ENCODE results near the gene IFNB1. TPM values are rescaled to one million over a fixed set of nuclear protein-coding genes. Genes with fewer than 3 reads are reported as not detected.

Gene IFNB1
- total RNA-seq, 1 experiment from 2014 or later: not detected

- H3K27ac ChIP-seq (ENCODE audit: insufficient read length, low read depth, low read length): no peak overlapping the region
- H3K23ac ChIP-seq (ENCODE audit: insufficient read length, low read depth, low read length): no peak overlapping the region
- H3K27me3 ChIP-seq (ENCODE audit: insufficient read depth, low read length): no peaks in the 10 kb centered on the region
- H3K4me3 Mint-ChIP-seq: no peak overlapping the region
- no peaks in the 10 kb centered on the region for H3K79me1 ChIP-seq (ENCODE audit: insufficient read depth, low read depth, low read length, poor library complexity, severe bottlenecking)
- H3K27ac Mint-ChIP-seq: no peak overlapping the region
- no peaks in the 10 kb centered on the region for H3K27me3 Mint-ChIP-seq (ENCODE audit: low read depth)
- no peaks in the 10 kb centered on the region for H3K9me3 Mint-ChIP-seq
- peaks cover 6 to 8% of the 10 kb centered on the region in 2 experiments; a peak in 3 of 4 replicates for H3K4me1 Mint-ChIP-seq
- no peak overlapping the region for H2AK5ac ChIP-seq (ENCODE audit: insufficient read length, low read length)
- H3K56ac ChIP-seq (ENCODE audit: insufficient read length, low read depth, low read length): no peak overlapping the region
- H3K14ac ChIP-seq (ENCODE audit: insufficient read depth, low read length): no peak overlapping the region
- H3T11ph ChIP-seq (ENCODE audit: low read length): no peak overlapping the region
- no peak overlapping the region for H2AFZ ChIP-seq (ENCODE audit: low read length)
- H4K91ac ChIP-seq (ENCODE audit: insufficient read length, low read depth, low read length): no peak overlapping the region
- no peaks in the 10 kb centered on the region for H3K9me3 ChIP-seq (ENCODE audit: control insufficient read depth, low read depth, low read length)
- WGBS (ENCODE audit: extremely low coverage, insufficient read length, low lambda C conversion rate): no CpG with 5 or more reads among the region's 1 CpG
- H2BK5ac ChIP-seq (ENCODE audit: insufficient read length, low read length): no peak overlapping the region
- no peaks in the 10 kb centered on the region for H3K23me2 ChIP-seq (ENCODE audit: insufficient read length, low read depth, low read length, poor library complexity, severe bottlenecking)
- TF ChIP-seq, protein P1, sequence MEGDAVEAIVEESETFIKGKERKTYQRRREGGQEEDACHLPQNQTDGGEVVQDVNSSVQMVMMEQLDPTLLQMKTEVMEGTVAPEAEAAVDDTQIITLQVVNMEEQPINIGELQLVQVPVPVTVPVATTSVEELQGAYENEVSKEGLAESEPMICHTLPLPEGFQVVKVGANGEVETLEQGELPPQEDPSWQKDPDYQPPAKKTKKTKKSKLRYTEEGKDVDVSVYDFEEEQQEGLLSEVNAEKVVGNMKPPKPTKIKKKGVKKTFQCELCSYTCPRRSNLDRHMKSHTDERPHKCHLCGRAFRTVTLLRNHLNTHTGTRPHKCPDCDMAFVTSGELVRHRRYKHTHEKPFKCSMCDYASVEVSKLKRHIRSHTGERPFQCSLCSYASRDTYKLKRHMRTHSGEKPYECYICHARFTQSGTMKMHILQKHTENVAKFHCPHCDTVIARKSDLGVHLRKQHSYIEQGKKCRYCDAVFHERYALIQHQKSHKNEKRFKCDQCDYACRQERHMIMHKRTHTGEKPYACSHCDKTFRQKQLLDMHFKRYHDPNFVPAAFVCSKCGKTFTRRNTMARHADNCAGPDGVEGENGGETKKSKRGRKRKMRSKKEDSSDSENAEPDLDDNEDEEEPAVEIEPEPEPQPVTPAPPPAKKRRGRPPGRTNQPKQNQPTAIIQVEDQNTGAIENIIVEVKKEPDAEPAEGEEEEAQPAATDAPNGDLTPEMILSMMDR (conservative IDR thresholded peaks at IDR 0.05): no peak
- no peaks in the 10 kb centered on the region; the same call in 1 of the 2 replicates for H3K4me1 ChIP-seq (ENCODE audit: insufficient read depth, low read length)
- H3K9ac ChIP-seq (ENCODE audit: extremely low read depth, insufficient read length, low read length): no peak overlapping the region
- no peak overlapping the region for H2BK120ac ChIP-seq (ENCODE audit: low read depth, low read length, poor library complexity, severe bottlenecking)
- no peak overlapping the region for H4K8ac ChIP-seq (replicated peaks; ENCODE audit: insufficient read length, low read depth, low read length)
- H4K5ac ChIP-seq (ENCODE audit: insufficient read length, low read depth, low read length): no peak overlapping the region
- H2BK20ac ChIP-seq (ENCODE audit: low read depth, low read length, poor library complexity, severe bottlenecking): no peak overlapping the region
- H3K18ac ChIP-seq (ENCODE audit: insufficient read length, low read depth, low read length): no peak overlapping the region
- H3K79me2 ChIP-seq (ENCODE audit: insufficient read depth, low read length): no peaks in the 10 kb centered on the region
- no peak overlapping the region for H2BK12ac ChIP-seq (ENCODE audit: insufficient read length, low read depth, low read length)
- H2BK15ac ChIP-seq (ENCODE audit: low read depth, low read length): no peak overlapping the region
- no peaks in the 10 kb centered on the region for H3K36me3 Mint-ChIP-seq (ENCODE audit: insufficient read depth in 1 of 3, low read depth in 3 of 3)
- H4K20me1 ChIP-seq (ENCODE audit: control insufficient read depth, insufficient read depth, insufficient read length): no peaks in the 10 kb centered on the region
- H3K4ac ChIP-seq (ENCODE audit: low read depth, low read length): no peak overlapping the region
- DNase-seq: no peak
- no peak overlapping the region for H3K4me2 ChIP-seq (ENCODE audit: insufficient read depth, insufficient read length, low read length)
These were observed 24.6 kb upstream of the IFNB1 start for GRCh38 chr9:21102305-21102704.

Data from H9 (cell line).